GM12892 (cell line): ENCODE results near the gene NR3C1.

Source experiments
- POLR2A ChIP-seq: IDR thresholded peaks from 2 replicates; pipeline ENCODE4 v1.6.1; 2011; ENCODE audit warnings: low read depth, low read length, control low read depth
- POLR2AphosphoS5 ChIP-seq: IDR thresholded peaks from 2 replicates; pipeline ENCODE4 v1.6.1; 2011; ENCODE audit warnings: low read depth, low read length, control low read depth
- TAF1 ChIP-seq: IDR thresholded peaks from 2 replicates; pipeline ENCODE4 v1.6.1; 2011; ENCODE audit warnings: low read depth, mild to moderate bottlenecking, control low read depth, low read length, borderline replicate concordance

GRCh38 chr5:143316844-143317631, 86.4 kb downstream of the NR3C1 start:
- no peak for TF ChIP-seq POLR2A
- no peak for TF ChIP-seq POLR2AphosphoS5
- no peak for TF ChIP-seq TAF1
